Activated gamma-delta T cell treated with anti-CD3 and anti-CD28 coated beads, Interleukin-2, amount 50 U/mL, for 16 hours (primary cell): Measurements from ENCODE around the gene CNPY1.
"Not testable (repeated sequence)": the region's sequence is repeated elsewhere in the genome, so short reads cannot be mapped to it uniquely, and the experiment has no call there.

Experiments used
- DNase-seq: peaks from one replicate; pipeline ENCODE4 v3.0.0-alpha.2; 2020; ENCODE audit warnings: low read depth

The CNPY1 gene

DNA sequence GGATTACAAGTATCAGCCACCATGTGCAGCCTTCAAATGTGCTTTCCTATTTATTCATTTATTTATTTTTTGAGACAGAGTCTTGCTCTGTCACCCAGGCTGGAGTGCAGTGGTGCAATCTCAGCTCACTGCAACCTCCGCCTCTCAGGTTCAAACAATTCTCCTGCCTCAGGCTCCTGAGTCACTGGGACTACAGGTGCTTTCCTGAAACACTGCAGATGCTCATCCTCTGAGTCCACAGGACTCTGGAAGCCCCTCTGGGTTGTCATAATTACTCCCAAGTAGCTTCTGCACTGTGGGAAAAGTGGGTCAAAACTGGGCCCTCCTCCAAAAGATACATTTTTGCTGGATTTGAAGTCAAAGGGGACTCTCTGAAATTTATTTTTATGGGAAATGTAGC lies at the start of gene CNPY1:
CNPY1 (minus strand) TSS at position 111 of the 400 bp plus-strand sequence. CDS start 630 bp downstream, outside the sequence.
- not testable (repeated sequence) for DNase-seq

DNA sequence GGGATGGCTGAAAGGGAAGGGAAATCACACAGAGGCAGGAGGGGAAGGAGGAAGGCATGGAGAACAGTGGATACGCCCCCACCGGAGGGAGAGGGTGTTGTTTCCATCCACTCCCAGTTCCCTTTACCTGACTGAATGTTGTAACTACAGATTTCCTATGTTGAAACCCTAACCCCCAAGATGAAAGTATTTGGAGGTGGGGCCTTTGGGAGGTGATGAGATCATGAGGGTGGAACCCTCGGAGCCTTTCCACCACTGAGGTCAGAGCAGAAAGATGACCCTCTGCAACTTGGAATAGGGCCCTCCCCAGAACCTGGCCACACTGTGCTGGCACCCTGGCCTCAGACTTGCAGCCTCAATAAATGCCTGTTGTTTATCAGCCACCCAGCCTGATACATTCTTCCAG lies 48.6 kb upstream of the CNPY1 start:
- DNase-seq = no peak

DNA sequence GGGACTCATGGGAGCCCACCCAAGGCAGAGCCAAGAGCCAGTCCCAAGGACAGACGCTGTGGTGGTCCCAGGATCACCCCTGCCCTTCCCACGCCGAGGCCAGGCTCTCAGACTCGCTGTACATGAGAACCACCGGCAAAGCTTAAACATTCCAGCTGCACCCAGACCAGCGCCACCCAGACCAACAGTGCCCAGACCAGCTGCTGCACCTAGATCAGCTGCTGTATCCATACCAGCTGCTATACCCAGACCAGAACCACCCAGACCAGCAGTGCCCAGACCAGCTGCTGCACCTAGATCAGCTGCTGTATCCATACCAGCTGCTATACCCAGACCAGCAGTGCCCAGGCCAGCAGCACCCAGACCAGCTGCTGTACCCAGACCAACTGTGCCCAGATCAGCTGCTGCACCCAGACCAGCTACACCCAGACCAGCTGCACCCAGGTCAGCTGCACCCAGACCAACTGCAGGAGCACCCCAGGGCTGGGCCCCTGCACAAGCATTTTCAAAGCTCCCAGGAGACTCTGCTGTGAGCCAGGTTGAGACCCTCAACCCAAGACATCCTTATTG lies 47.9 kb upstream of the CNPY1 start:
- no peak for DNase-seq

DNA sequence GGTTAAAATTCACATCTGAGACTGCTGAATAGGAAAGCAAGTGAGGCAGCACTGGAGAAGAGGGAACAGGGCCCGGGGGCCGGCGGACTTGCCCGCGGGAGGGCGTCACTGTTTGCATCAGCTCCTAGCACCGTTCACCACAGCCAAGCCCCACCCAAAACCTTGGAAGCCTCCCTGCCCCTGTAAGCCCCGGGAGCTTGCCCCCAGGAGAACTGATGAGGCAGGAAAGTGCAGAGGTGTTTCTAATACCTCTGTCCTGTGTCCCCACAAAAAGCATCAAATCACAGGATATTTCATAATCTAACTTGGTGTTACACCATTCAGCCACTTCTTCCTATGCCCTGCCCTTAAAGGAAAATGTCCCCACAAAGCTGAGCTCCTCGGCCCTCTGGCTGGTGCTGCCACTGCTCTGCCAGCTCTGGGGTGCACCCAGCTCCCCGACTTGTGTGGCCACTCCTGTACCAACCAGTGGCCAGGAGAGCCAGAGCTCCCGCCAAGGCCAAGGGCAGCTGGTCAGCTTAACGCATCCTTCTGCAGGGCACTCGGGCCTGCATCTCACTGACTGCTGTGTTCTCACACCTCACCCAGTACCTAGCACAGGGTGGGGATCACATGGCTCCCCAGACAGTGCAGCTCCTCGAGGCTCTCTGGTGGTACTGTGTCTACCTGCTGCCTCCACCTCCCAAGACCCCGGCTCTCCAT lies 47.3 kb upstream of the CNPY1 start:
- no peak for DNase-seq

DNA sequence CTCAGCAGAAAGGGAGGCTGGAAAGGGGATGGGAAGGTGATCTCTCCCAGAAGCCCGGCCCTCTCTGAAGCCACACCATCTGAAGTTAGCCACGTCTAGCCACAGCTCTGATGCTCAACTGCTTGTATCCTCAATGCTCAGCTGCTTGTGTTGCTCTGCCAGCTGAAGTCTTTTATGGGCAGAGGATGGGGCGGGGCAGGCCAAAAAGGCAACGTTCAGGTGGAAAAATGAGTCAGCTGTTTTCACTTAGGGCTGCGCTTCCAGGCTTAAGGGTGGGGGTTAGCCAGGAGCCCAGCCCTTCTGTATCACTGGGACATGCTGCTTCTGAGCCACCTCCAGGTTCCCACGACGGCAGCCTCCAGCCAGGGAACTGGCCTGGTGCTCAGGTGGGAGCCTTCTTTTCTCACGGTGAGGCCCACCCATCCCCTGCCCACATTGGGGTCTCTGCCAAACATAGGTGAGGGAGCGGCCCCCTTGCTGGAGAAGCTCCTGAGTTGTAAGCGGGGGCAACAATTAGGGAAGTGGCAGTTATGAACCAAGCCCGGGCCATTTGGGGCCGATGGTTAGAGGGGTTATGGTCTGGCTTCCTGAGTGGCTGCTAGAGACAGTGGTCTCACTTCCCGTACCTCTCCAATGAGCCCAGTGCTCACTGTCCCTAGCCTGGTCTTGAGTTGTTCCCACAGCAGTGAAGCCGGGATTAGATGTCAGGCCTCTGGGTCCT lies 44.9 kb upstream of the CNPY1 start:
- DNase-seq = no peak

DNA sequence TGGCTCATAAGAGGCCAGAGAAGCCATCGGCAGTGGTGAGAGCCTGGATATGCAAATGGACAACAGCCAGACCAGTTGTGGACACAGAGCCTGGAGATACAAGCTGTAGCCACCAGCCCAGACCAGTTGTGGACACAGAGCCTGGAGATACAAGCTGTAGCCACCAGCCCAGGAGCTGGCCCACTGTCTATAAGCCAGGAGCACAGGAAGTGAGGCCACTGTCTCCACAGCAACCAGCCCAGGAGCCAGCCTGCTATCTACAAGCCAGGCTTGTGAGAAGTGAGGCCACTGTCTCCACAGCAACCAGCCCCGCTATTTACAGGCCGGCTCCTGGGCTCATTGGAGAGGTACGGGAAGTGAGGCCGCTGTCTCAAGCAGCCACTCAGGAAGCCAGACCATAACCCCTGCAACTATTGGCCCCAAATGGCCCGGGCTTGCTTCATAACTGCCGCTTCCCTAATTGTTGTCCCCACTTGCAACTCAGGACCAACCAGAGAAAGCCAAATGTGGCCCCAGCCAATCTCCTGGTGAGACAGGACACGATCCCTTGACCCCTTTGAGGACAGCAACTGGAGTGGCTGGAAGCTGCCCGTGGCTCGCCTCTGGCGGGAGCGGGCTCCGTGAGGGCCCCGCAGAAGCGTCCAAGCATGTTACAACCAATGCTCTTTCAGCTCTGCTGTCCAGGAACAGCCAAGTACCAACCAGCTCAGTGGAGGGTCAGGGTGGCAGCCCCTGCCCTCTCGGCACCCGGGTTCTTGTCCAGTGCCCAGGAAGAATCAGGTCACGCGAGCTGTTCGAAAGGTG lies 44.1 kb upstream of the CNPY1 start:
- DNase-seq = no peak

DNA sequence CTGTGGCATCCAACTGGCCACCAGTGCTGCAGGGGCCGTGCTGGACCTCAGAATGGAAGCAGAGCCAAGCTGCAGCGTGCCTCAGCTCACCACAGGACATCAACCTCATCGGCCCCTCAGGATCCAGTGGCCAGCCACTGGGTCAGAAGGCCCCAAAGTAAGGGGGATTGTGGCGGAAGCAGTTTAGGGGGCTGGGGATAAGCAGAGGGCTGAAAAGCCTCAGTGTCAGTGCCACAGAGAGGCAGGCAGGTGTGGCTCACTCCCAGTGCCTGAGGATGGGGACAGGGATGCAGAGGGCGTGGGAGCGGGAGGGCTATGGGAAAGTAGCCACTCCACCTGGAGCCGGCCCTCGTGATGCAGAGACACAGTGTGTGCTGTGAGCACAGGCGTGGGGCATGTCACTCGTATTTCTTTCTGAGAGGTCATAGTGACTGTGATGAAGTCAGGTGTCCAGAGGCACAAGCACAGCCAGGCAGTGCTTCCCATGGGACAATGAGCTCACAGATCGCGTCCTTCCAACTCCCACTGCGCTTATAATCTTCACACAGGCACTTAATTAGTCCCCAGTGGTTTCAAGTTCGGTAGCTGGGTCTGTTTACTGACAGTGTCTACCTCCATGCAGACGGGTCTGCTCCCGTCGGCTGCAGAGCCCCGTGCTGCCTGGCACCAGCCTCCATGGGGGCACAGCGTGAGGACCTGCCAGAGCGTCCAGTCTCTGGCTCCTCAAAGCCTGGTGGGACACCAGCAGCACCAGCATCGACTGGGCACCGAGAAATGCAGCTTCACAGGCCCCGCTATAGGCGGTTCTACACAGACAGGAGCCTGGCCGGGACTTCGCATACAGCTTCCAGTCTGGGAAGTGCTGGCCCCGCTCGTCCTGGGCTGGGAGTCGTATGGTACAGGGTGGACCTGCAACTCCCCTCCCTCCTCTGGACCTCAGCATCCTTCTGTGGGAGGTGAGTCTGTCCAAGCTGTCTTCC lies 42.9 kb upstream of the CNPY1 start:
- DNase-seq = no peak

DNA sequence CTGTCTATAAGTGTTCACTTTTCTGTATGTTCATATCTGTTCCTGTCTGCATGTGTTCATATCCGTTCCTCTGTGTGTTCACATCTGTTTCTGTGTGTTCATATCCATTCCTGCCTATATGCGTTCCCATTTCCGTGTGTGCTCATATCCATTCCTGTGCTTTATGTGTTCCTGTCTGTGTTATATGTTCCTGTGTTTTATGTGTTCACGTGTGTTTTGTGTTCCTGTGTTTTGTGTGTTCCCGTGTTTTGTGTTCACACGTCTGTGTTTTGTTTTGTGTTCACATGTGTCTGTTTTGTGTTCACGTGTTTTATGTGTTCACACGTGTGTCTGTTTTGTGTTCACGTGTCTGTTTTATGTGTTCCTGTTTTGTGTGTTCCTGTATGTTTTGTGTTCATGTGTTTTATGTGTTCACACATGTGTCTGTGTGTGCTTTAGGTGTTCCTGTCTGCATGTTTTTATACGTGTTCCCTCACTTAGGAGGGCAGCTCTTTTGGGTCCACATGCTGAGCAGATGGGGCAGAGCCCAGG lies 42.2 kb upstream of the CNPY1 start:
- no peak for DNase-seq

DNA sequence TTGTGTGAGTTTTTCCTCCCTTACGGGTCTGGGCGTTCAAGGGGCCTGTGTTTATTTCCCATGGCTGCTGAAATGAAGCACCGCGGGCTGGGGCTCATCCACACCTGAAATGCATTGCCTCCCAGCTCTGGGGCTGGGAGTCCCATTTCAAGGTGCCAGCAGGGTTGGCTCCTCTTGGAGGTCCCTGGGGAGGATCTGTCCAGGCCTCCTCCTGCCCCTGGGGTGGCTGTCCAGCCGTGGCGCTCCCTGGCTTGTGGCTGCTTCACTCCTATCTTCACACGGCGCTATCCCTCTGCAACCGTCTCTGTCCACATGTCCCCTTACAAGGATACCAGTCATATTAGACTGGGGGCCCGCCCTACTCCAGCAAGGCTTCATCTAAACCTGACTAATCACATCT lies 41.1 kb upstream of the CNPY1 start:
- DNase-seq = no peak

DNA sequence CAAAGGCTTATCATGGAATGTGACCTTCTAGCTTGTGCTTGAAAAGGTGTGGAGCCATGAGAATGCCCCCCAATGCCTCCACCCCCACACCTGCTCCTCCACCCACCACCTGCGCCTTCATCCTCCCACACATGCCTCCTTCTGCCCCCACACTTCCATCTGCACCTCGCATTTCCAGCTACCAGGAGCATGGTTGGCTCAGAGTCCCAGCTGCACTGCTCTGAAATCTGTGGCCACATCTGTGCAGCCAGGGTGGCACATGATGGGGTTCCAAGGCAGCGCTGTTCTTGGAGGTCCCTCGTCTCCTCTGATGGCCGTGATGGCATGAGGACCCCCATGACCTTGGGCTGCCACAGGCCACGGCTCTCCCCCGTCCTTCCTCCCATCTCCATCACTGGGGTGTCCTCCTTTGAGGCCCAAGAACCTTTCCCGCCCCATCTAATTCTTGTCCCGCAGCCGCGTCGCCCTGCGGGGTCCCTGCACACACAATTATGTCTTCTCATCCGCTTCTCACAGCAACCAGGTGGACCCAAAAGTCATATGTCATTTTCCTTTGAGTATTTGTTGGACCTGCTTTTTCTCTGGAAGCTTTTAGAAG lies 40.6 kb upstream of the CNPY1 start:
- no peak for DNase-seq

DNA sequence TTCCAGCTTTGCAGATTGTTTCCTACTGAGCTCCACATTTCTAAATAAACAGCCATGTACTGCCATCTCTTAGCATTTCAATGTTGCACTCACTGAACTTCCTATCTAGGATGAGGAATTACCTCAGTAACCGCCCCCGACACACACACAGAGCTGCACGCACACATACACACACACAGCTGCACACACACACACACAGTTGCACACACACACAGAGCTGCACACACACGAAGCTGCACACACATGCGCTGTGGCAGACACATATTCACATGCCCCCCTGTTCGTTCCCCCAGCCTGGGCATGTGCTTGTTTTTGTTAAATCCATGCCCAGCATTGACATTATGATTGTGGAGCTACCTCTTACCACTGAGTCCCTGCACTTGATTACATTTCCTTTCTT lies 39.6 kb upstream of the CNPY1 start:
- no peak for DNase-seq

DNA sequence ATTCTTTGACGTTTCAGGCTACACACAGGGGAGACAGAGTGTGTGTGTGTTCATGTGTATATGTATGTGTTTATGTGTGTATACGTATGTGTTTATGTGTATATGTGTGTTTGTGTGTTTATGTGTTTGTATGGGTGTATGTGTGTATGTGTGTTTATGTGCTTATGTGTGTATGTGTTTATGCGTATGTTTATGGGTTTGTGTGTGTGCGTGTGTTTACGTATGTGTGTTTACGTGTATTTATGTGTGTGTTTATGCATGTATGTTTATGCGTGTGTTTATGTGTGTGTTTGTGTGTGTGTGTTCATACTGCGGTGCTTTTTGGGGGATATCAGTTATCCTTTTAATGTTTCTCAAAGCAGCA lies 39.2 kb upstream of the CNPY1 start:
- DNase-seq = no peak

DNA sequence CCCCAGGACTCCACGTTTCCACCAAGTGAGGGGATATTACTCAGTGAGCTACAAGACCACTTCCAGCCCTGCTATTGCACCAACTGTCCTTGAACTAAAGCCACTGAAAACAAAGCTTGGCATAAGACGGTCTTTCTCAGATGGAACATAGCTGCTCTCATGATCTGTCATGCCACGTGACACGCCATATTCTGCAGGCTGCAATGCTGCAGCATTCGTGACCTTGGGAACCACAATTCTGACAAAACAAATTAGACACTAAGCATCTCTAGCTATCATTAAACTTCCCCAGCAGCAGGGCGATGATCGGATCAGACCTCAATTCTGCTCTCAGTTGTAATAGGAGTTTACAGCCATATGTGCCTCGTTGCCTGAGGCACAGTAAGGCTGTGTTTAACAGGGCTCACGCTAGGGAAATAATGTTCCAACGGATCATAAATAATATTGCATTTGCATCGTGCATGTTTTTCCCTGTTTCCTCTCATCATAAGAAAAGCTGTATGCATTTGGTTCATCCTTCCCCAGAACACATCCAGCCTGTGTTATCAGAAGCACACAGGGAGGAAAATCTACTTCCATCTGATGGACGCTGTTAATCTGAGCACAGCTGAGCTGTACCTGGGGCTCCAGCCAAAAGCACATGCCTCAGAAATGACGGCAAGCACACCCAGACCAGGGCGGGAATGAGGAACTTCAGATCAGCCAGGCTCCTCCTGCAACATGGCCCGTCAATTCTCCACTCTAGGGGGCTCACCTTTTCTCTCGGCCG lies 38.6 kb upstream of the CNPY1 start:
- DNase-seq = no peak

DNA sequence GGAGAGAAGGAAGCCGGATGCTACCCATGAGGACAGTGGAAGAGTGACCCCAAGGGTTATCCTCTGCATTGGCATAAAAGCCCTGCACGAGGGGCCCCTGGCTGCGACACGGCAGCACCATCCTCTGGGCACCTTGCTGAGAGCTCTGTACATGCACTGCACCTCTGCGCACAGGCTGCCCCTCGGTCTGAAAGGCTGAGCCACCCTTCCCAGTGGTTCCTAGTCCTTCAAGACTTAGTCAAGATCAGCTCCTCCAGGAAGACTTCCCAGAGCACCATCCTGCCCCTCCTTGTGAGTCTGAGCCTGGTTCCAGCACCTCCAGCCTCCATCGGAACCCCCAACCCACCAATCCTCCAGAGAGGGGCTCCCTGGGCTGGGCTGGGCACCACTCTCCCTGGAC lies 37.9 kb upstream of the CNPY1 start:
- DNase-seq = no peak

DNA sequence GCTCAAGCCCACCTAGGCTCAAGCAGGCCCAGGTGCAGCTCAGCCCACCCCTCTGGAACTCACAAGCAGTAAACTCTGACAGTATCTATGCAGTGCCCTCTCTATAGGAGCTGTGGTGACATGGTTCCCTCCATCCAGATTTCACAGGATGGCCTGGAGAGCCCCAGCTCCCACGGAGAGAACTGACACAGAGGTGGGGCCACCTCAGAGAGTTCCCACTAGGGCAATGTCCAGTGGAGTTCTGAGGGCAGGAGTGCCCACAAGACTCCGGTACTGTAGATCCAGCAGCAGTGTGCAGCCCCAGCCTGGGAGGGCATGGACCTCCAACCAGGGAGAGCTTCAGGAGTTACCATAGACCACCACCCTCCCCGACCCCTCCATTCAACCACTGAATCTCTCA lies 37.3 kb upstream of the CNPY1 start:
- DNase-seq = no peak

DNA sequence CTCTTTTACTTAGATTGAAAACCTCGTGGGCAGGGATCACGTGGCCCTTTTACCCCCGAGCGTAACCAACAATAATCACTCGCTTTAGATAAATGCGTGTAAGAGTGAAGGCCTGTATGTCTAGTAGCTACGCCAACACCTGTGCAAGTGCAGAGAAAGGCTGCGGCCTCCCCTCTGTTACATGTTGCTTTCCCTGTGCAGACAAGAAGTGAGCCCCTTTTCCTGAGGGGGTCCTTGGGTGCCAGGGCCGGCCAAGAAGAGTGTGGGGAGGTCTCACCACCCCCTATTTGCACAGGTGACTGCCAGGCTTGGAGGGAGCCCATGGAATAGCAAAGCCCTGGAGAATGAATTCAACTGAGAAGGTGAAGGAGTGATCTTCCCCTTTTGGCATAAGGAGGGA lies 35.6 kb upstream of the CNPY1 start:
- DNase-seq = no peak

DNA sequence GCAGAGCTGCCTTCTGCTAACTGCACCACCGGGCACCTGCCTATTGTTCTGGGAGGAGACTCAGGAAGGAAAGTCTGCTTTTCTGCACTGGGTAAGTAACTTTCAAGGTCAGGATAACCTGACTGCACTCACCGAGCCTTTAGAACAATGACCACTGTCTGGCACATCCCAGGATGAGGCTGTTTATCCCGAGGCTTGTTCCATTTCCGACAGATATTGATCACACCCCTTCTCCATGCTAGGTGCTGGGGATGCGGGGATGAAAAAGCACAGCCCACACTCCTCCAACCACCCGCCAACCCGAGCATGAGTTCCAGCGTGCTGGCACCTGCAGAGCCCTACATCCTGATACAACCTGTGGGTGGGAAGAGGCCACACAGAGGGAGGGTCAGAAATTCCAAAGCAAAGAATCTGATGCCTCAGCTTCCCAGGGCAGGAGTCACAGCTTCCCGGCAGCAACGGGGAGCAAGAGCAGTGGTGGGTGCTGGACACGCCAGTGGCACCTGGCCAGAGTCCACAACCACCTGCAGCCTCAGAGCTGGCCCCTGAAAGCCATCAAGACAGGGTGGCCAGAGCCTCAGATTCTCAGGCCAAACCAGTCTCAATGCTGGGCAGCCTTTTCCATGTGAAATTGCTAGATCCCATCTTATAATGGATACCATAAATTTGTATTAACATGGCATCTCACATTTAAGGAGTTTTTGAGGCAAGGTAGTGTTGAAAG lies 34.9 kb upstream of the CNPY1 start:
- DNase-seq = no peak

DNA sequence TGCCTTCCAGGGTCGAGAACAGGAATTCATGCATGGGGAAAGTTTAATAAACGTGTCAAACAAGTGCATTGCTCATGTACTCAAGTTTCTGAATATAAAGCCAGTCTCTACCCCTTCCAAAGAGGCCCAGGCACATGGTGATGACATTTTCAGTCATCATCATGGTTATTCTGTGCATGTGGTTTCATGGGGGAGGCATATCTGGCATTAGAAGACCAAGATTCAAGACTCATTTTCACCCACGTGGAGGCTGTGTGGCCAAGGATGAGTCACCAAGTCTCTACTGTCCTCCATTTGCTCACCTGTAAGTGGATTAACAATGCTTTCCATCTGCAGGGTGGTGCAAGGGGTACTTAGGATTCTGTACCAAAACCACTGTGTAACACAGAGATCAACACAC lies 34.0 kb upstream of the CNPY1 start:
- DNase-seq = no peak

DNA sequence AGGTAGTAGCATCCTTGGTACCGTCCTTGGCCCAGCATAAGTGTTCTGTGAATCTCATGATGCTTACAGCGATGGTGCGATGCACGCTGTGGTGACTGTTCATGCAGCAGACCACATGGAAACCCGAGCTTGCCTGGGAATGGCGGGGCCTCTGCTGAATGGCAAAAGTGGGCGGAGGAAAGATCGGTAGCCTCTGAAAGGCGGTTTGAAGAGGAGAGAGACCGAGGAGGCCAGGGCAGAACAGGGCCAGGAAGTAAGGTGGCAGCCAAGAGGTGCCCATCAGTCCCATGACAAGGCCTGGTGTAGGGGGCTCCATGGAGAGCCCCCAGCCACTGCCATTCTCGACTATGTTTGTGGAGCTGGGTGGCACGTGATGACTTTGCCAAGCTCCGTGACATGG lies 33.2 kb upstream of the CNPY1 start:
- no peak for DNase-seq
